ENCODE measurements around the gene POLR2A.

The POLR2A gene

GRCh38 chr17:7528842-7529241, 44.7 kb downstream of the POLR2A start:
- no peak for TF ChIP-seq CTCF (conservative IDR thresholded peaks at IDR 0.05; ENCODE audit: low read depth)
- no peak overlapping the region for H3K27ac ChIP-seq
- no peak for DNase-seq (ENCODE audit: low spot score)
- POLR2A ChIA-PET (ENCODE audit: low non-redundant PET): no interaction called here
- CTCF ChIA-PET: no interaction called here

- POLR2A ChIA-PET (ENCODE audit: low non-redundant PET): no interaction called here
- no peak for TF ChIP-seq CTCF (conservative IDR thresholded peaks at IDR 0.05; ENCODE audit: low read depth)
- DNase-seq (ENCODE audit: low spot score): no peak
- CTCF ChIA-PET: interaction anchor here (0.6 to 0.7 kb wide), 2 partner anchors 177 to 674 kb away, joined by 4 read pairs; no protein-coding TSS in a partner anchor
- H3K27ac ChIP-seq: no peak overlapping the region
Observed at GRCh38 chr17:7530023-7530900, 46.1 kb downstream of the POLR2A start.

DNA sequence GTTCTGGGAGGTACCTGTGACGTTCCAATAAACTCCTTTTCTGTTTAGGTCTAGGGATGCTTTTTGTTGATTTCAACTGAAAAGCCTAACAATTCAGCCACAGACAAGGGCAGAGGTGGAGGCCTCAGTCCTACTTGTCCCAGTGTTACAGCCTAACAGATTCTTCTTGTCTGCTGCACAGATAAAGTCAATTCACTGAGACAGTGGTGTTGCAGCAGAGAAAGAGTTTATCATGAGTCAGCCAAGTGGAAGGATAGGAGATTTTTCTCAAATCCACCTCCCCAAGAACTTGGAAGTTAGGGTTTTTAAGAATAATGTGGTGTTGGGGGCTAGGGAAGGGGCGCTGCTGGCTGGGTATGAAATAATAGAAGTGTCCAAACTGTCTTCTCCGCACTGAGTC, 53.9 kb downstream of the POLR2A start:
- CTCF ChIA-PET: no interaction called here
- no peak for DNase-seq (ENCODE audit: low spot score)
- no peak for TF ChIP-seq CTCF (conservative IDR thresholded peaks at IDR 0.05; ENCODE audit: low read depth)
- POLR2A ChIA-PET (ENCODE audit: low non-redundant PET): no interaction called here
- H3K27ac ChIP-seq: no peak overlapping the region

DNA sequence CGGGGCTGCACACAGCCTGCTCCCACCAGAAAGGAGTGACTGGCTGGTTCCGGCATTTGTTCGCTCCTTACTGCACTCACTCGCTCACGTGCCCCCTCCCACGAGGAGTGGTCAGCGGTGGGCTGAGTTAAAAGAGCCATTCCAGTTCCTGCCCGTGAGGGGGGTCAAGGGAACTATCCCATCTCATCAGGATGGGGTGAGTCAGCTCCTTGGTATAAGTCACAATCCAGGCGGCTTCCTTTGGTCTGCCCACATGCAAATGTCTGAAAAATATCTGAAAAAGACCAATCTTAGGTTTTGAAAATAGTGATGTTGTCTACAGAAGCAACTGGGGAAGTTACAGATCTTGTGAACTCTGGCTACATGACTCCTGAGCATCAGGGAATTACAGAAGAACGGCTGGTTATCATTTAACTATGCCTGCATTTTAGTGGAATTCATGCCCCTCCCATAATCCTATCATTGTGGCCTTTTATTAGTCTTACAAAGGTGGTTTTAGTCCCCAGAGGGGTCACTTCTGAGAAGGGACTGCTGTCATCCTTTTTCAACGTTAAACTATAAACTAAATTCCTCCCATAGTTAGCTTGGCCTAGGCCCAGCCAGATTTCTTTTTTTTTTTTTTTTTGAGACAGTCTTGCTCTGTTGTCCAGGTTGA, 54.9 kb downstream of the POLR2A start:
- no peak overlapping the region for H3K27ac ChIP-seq
- CTCF ChIA-PET: no interaction called here
- no peak for DNase-seq (ENCODE audit: low spot score)
- POLR2A ChIA-PET (ENCODE audit: low non-redundant PET): no interaction called here
- TF ChIP-seq CTCF (conservative IDR thresholded peaks at IDR 0.05; ENCODE audit: low read depth): no peak

DNA sequence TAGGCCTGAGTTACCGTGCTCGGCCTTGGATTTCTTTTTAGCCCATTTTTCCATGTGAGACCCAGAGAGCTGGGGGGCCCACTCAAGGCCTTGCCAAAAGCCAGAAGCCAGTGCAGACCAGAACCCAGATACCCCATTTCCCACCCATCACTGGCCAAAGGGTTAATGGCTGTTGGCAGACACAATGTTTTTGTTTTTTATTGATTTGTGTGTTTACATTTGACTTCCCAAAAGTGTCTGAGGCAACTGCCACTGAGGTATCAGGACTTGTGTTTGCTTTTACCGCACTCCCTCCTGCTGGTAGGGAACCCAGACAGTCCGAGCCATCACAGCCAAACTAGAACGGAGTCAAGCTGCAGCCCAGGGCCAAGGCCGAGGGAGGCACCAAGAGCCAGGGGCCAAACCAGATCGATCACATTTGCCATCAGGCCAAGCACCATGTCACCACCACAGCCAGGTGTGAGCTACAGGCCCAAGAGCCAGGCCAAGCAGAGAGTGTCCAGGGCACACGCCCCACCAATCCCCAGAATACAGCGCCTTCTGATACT, 57.0 kb downstream of the POLR2A start:
- DNase-seq (ENCODE audit: low spot score): no peak
- ChIA-PET POLR2A (ENCODE audit: low non-redundant PET) (no interaction called here), CTCF (interaction anchor here (0.6 to 0.7 kb wide), 2 partner anchors 9 to 11 kb away, joined by 3 read pairs; no protein-coding TSS in a partner anchor)
- TF ChIP-seq CTCF (conservative IDR thresholded peaks at IDR 0.05; ENCODE audit: low read depth): no peak
- H3K27ac ChIP-seq: no peak overlapping the region

- no peak for DNase-seq (ENCODE audit: low spot score)
- TF ChIP-seq CTCF (conservative IDR thresholded peaks at IDR 0.05; ENCODE audit: low read depth): no peak
- ChIA-PET POLR2A (ENCODE audit: low non-redundant PET) (no interaction called here), CTCF (interaction anchor here (0.7 to 1.6 kb wide), 2 partner anchors 16 to 221 kb away, joined by 3 to 4 read pairs; no protein-coding TSS in a partner anchor)
- H3K27ac ChIP-seq: no peak overlapping the region
Observed at GRCh38 chr17:7544911-7545310, 60.7 kb downstream of the POLR2A start.

Data from RWPE1 (cell line).